Measurements from ENCODE around the gene LRP1B.

The LRP1B gene

DNA sequence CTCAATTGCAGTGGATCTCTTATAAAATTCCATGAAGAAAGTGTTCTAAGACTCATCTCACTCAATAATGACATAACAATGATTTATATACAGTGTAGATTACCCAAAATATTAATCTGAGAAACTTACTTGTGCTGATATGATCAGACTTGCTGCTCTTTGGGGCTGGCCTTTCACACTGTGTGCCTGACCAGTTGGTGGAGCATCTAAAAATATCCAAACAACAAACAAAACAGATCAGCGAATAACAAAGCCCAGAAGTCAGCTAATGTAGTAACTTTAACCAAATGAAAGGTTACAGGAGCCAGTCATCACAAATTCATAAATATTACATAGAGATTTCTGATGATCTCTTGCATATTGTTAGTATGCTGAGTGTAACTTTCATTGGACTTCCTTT is 1883.9 kb downstream of the LRP1B start:
- Histone ChIP-seq H3K36me3 (ENCODE audit: control insufficient read depth in 2 of 2, insufficient read depth in 2 of 2, low read length in 2 of 2) (no peaks in the 10 kb centered on the region), H3K9me3 (ENCODE audit: control insufficient read depth in 2 of 2, low read length in 2 of 2) (no peaks in the 10 kb centered on the region), H3K4me3 (ENCODE audit: low read length in 2 of 2) (no peak overlapping the region), H3K27ac (ENCODE audit: low read length) (no peak overlapping the region), H3K27me3 (ENCODE audit: control insufficient read depth in 1 of 2, insufficient read depth in 2 of 2, low read length in 2 of 2) (no peaks in the 10 kb centered on the region), H3K4me1 (ENCODE audit: control insufficient read depth, insufficient read depth, low read length) (no peaks in the 10 kb centered on the region), H3K9ac (ENCODE audit: low read length in 2 of 2) (no peak overlapping the region)

- no peak overlapping the region for H3K9ac ChIP-seq (ENCODE audit: low read length in 2 of 2)
- no peak overlapping the region for H3K27ac ChIP-seq (ENCODE audit: low read length)
- no peak overlapping the region for H3K4me3 ChIP-seq (ENCODE audit: low read length in 2 of 2)
- no peaks in the 10 kb centered on the region for H3K27me3 ChIP-seq (ENCODE audit: control insufficient read depth in 1 of 2, insufficient read depth in 2 of 2, low read length in 2 of 2)
- no peaks in the 10 kb centered on the region for H3K36me3 ChIP-seq (ENCODE audit: control insufficient read depth in 2 of 2, insufficient read depth in 2 of 2, low read length in 2 of 2)
- H3K9me3 ChIP-seq (ENCODE audit: control insufficient read depth in 2 of 2, low read length in 2 of 2), result no peaks in the 10 kb centered on the region
- no peaks in the 10 kb centered on the region for H3K4me1 ChIP-seq (ENCODE audit: control insufficient read depth, insufficient read depth, low read length)
These were observed 1884.8 kb downstream of the LRP1B start for GRCh38 chr2:140246058-140246457.

DNA sequence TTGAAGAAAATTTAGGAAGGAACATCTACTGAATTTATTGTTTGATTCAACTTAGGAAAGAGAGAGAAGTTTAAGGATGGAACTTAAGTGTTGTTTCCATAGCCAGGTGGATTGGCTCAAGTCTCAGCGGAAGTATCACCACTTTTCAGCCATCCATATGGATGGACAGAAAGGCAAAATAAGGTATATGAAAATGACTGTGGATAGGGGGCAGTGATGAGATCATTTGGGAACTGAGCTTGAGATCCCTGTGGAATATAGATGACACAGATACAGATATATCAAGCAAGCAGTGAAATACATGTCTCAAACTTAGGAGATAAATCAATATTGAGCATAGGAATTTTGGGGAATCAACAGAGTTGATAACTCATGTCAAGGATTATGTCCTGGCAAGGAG is 1887.9 kb downstream of the LRP1B start:
- Histone ChIP-seq H3K4me3 (ENCODE audit: low read length in 2 of 2) (no peak overlapping the region), H3K27ac (ENCODE audit: low read length) (no peak overlapping the region), H3K4me1 (ENCODE audit: control insufficient read depth, insufficient read depth, low read length) (no peaks in the 10 kb centered on the region), H3K9me3 (ENCODE audit: control insufficient read depth in 2 of 2, low read length in 2 of 2) (no peaks in the 10 kb centered on the region), H3K9ac (ENCODE audit: low read length in 2 of 2) (no peak overlapping the region), H3K36me3 (ENCODE audit: control insufficient read depth in 2 of 2, insufficient read depth in 2 of 2, low read length in 2 of 2) (no peaks in the 10 kb centered on the region), H3K27me3 (ENCODE audit: control insufficient read depth in 1 of 2, insufficient read depth in 2 of 2, low read length in 2 of 2) (no peaks in the 10 kb centered on the region)

- no peaks in the 10 kb centered on the region for H3K27me3 ChIP-seq (ENCODE audit: control insufficient read depth in 1 of 2, insufficient read depth in 2 of 2, low read length in 2 of 2)
- no peaks in the 10 kb centered on the region for H3K9me3 ChIP-seq (ENCODE audit: control insufficient read depth in 2 of 2, low read length in 2 of 2)
- H3K4me3 ChIP-seq (ENCODE audit: low read length in 2 of 2), result no peak overlapping the region
- H3K27ac ChIP-seq (ENCODE audit: low read length), result no peak overlapping the region
- no peaks in the 10 kb centered on the region for H3K4me1 ChIP-seq (ENCODE audit: control insufficient read depth, insufficient read depth, low read length)
- no peaks in the 10 kb centered on the region for H3K36me3 ChIP-seq (ENCODE audit: control insufficient read depth in 2 of 2, insufficient read depth in 2 of 2, low read length in 2 of 2)
- no peak overlapping the region for H3K9ac ChIP-seq (ENCODE audit: low read length in 2 of 2)
These were observed 1896.7 kb downstream of the LRP1B start for GRCh38 chr2:140234116-140234515.

DNA sequence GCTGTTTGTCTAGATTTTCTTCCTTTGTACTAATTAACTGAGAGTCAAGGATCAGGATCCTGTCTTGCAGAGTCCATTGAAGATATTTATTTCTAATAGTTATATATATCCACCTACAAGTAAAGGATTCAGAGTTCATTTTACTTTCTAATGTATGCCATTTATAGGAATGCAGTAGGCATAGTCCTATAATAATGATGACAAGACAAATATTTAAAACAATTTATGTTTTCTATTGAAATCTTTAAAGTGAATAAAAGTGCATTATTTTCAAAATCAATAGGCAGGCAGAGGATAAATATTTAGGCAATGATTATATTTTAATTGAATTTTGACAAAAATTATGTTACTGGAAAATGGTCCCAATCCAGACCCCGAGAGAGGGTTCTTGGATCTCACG is 1919.9 kb downstream of the LRP1B start:
- Histone ChIP-seq H3K4me1 (ENCODE audit: control insufficient read depth, insufficient read depth, low read length) (no peaks in the 10 kb centered on the region), H3K36me3 (ENCODE audit: control insufficient read depth in 2 of 2, insufficient read depth in 2 of 2, low read length in 2 of 2) (no peaks in the 10 kb centered on the region), H3K27me3 (ENCODE audit: control insufficient read depth in 1 of 2, insufficient read depth in 2 of 2, low read length in 2 of 2) (no peaks in the 10 kb centered on the region), H3K9me3 (ENCODE audit: control insufficient read depth in 2 of 2, low read length in 2 of 2) (no peaks in the 10 kb centered on the region), H3K27ac (ENCODE audit: low read length) (no peak overlapping the region), H3K4me3 (ENCODE audit: low read length in 2 of 2) (no peak overlapping the region), H3K9ac (ENCODE audit: low read length in 2 of 2) (no peak overlapping the region)

DNA sequence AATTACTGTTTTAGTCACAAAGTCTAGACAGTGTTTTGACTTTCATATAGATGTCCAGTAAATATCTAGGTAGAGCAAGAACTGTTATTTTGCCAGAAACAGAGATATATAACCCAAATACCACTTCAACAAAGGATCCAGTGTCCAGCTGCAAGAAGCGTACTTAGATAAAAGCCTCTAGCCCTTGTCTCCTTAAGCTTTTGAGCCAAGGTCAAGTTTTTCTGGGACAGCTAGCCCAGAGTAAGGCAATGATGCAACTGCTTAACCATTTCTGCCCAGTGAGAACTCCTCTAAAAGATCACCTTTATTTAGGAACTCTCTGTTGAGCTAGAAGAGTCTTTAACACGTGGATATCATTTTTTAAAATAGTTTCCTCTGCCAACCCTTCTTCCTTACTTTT is 1925.7 kb downstream of the LRP1B start:
- Histone ChIP-seq H3K36me3 (ENCODE audit: control insufficient read depth in 2 of 2, insufficient read depth in 2 of 2, low read length in 2 of 2) (no peaks in the 10 kb centered on the region), H3K27ac (ENCODE audit: low read length) (no peak overlapping the region), H3K4me3 (ENCODE audit: low read length in 2 of 2) (no peak overlapping the region), H3K4me1 (ENCODE audit: control insufficient read depth, insufficient read depth, low read length) (no peaks in the 10 kb centered on the region), H3K9ac (ENCODE audit: low read length in 2 of 2) (no peak overlapping the region), H3K27me3 (ENCODE audit: control insufficient read depth in 1 of 2, insufficient read depth in 2 of 2, low read length in 2 of 2) (no peaks in the 10 kb centered on the region), H3K9me3 (ENCODE audit: control insufficient read depth in 2 of 2, low read length in 2 of 2) (no peaks in the 10 kb centered on the region)

GRCh38 chr2:140203347-140203746 is 1927.5 kb downstream of the LRP1B start:
- Histone ChIP-seq H3K9me3 (ENCODE audit: control insufficient read depth in 2 of 2, low read length in 2 of 2) (no peaks in the 10 kb centered on the region), H3K9ac (ENCODE audit: low read length in 2 of 2) (no peak overlapping the region), H3K27me3 (ENCODE audit: control insufficient read depth in 1 of 2, insufficient read depth in 2 of 2, low read length in 2 of 2) (no peaks in the 10 kb centered on the region), H3K27ac (ENCODE audit: low read length) (no peak overlapping the region), H3K4me1 (ENCODE audit: control insufficient read depth, insufficient read depth, low read length) (no peaks in the 10 kb centered on the region), H3K36me3 (ENCODE audit: control insufficient read depth in 2 of 2, insufficient read depth in 2 of 2, low read length in 2 of 2) (no peaks in the 10 kb centered on the region), H3K4me3 (ENCODE audit: low read length in 2 of 2) (no peak overlapping the region)

DNA sequence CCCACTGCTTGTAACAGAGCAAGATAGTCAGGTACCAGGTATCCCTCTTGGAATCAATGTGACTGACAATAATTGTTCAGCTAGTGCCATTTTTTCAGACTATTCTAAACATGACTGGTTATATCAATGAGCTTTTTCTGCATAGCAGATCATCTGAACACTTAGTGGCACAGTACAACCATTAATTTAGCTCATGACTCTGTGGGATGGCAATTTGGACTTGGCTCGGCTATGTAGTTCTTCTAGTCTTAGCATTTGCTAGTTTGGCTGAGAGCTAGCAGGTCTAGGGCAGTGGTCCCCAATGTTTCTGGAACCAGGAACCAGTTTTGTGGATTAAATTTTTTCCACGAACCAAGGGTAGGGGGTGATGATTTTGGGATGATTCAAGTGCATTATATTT is 1929.2 kb downstream of the LRP1B start:
- Histone ChIP-seq H3K27me3 (ENCODE audit: control insufficient read depth in 1 of 2, insufficient read depth in 2 of 2, low read length in 2 of 2) (no peaks in the 10 kb centered on the region), H3K9me3 (ENCODE audit: control insufficient read depth in 2 of 2, low read length in 2 of 2) (no peaks in the 10 kb centered on the region), H3K9ac (ENCODE audit: low read length in 2 of 2) (no peak overlapping the region), H3K36me3 (ENCODE audit: control insufficient read depth in 2 of 2, insufficient read depth in 2 of 2, low read length in 2 of 2) (no peaks in the 10 kb centered on the region), H3K4me3 (ENCODE audit: low read length in 2 of 2) (no peak overlapping the region), H3K27ac (ENCODE audit: low read length) (no peak overlapping the region), H3K4me1 (ENCODE audit: control insufficient read depth, insufficient read depth, low read length) (no peaks in the 10 kb centered on the region)

DNA sequence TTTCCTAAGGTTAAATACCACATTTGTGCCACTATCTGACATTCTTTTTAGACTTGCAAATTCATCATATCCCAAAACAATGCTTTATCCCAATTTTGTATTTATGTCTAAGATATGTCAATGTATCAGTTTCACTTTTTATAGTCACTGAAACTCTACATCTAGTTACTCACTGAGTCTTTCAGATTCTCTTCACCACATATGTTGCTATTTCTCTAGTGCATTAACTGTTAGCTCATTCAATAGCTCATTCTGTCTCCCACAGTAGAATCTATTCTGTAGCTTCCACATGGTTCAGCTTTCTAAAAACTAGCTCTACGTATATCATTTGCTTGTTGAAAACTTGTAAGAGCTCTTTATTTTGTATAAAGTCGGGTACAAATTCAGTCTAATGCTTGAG is 1930.1 kb downstream of the LRP1B start:
- H3K36me3 ChIP-seq (ENCODE audit: control insufficient read depth in 2 of 2, insufficient read depth in 2 of 2, low read length in 2 of 2), result no peaks in the 10 kb centered on the region
- H3K27ac ChIP-seq (ENCODE audit: low read length), result no peak overlapping the region
- no peak overlapping the region for H3K4me3 ChIP-seq (ENCODE audit: low read length in 2 of 2)
- H3K9me3 ChIP-seq (ENCODE audit: control insufficient read depth in 2 of 2, low read length in 2 of 2), result no peaks in the 10 kb centered on the region
- H3K27me3 ChIP-seq (ENCODE audit: control insufficient read depth in 1 of 2, insufficient read depth in 2 of 2, low read length in 2 of 2), result no peaks in the 10 kb centered on the region
- H3K4me1 ChIP-seq (ENCODE audit: control insufficient read depth, insufficient read depth, low read length), result no peaks in the 10 kb centered on the region
- no peak overlapping the region for H3K9ac ChIP-seq (ENCODE audit: low read length in 2 of 2)

- H3K27me3 ChIP-seq (ENCODE audit: control insufficient read depth in 1 of 2, insufficient read depth in 2 of 2, low read length in 2 of 2), result no peaks in the 10 kb centered on the region
- H3K4me1 ChIP-seq (ENCODE audit: control insufficient read depth, insufficient read depth, low read length), result no peaks in the 10 kb centered on the region
- no peak overlapping the region for H3K9ac ChIP-seq (ENCODE audit: low read length in 2 of 2)
- H3K9me3 ChIP-seq (ENCODE audit: control insufficient read depth in 2 of 2, low read length in 2 of 2), result no peaks in the 10 kb centered on the region
- H3K27ac ChIP-seq (ENCODE audit: low read length), result no peak overlapping the region
- H3K4me3 ChIP-seq (ENCODE audit: low read length in 2 of 2), result no peak overlapping the region
- H3K36me3 ChIP-seq (ENCODE audit: control insufficient read depth in 2 of 2, insufficient read depth in 2 of 2, low read length in 2 of 2), result no peaks in the 10 kb centered on the region
These were observed 1930.5 kb downstream of the LRP1B start for GRCh38 chr2:140200307-140200706.

- H3K27me3 ChIP-seq (ENCODE audit: control insufficient read depth in 1 of 2, insufficient read depth in 2 of 2, low read length in 2 of 2), result no peaks in the 10 kb centered on the region
- H3K9ac ChIP-seq (ENCODE audit: low read length in 2 of 2), result no peak overlapping the region
- no peaks in the 10 kb centered on the region for H3K4me1 ChIP-seq (ENCODE audit: control insufficient read depth, insufficient read depth, low read length)
- no peaks in the 10 kb centered on the region for H3K36me3 ChIP-seq (ENCODE audit: control insufficient read depth in 2 of 2, insufficient read depth in 2 of 2, low read length in 2 of 2)
- no peak overlapping the region for H3K27ac ChIP-seq (ENCODE audit: low read length)
- H3K9me3 ChIP-seq (ENCODE audit: control insufficient read depth in 2 of 2, low read length in 2 of 2), result no peaks in the 10 kb centered on the region
- H3K4me3 ChIP-seq (ENCODE audit: low read length in 2 of 2), result no peak overlapping the region
These were observed 1931.5 kb downstream of the LRP1B start for GRCh38 chr2:140199312-140199711.

- Histone ChIP-seq H3K27ac (ENCODE audit: low read length) (no peak overlapping the region), H3K9ac (ENCODE audit: low read length in 2 of 2) (no peak overlapping the region), H3K27me3 (ENCODE audit: control insufficient read depth in 1 of 2, insufficient read depth in 2 of 2, low read length in 2 of 2) (no peaks in the 10 kb centered on the region), H3K9me3 (ENCODE audit: control insufficient read depth in 2 of 2, low read length in 2 of 2) (no peaks in the 10 kb centered on the region), H3K4me1 (ENCODE audit: control insufficient read depth, insufficient read depth, low read length) (no peaks in the 10 kb centered on the region), H3K4me3 (ENCODE audit: low read length in 2 of 2) (no peak overlapping the region), H3K36me3 (ENCODE audit: control insufficient read depth in 2 of 2, insufficient read depth in 2 of 2, low read length in 2 of 2) (no peaks in the 10 kb centered on the region)
These were observed 1943.7 kb downstream of the LRP1B start for GRCh38 chr2:140187086-140187485.

Measured in stomach smooth muscle (tissue), 2 donors.